HG03457 (cell line): ENCODE data around the gene RND1.

Experiments
- ATAC-seq: cut with Tn5 transposase; IDR thresholded peaks from one replicate; pipeline ENCODE4 v1.9.1; 2021; ENCODE audit warnings: moderate number of reproducible peaks; ENCODE audit not compliant: unreplicated experiment

The RND1 gene

GRCh38 chr12:48828841-48829575, 36.7 kb downstream of the RND1 start:
- ATAC-seq, result no peak

GRCh38 chr12:48828293-48828692, 37.4 kb downstream of the RND1 start:
- no peak for ATAC-seq

DNA sequence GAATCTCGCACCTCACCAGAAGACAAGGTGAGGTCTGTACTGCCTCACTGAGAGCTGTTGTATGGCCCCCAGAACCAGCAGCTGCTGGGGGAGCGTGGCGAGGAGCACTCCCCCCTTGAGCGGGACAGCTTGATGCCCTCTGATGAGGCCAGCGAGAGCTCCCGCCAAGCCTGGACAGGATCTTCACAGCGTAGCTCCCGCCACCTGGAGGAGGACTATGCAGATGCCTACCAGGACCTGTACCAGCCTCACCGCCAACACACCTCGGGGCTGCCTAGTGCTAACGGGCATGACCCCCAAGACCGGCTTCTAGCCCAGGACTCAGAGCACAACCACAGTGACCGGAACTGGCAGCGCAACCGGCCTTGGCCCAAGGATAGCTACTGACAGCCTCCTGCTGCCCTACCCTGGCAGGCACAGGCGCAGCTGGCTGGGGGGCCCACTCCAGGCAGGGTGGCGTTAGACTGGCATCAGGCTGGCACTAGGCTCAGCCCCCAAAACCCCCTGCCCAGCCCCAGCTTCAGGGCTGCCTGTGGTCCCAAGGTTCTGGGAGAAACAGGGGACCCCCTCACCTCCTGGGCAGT, 38.1 kb downstream of the RND1 start:
- ATAC-seq, result no peak

- no peak for ATAC-seq
These were observed 38.6 kb downstream of the RND1 start for GRCh38 chr12:48827026-48827425.

GRCh38 chr12:48826209-48826855, 39.3 kb downstream of the RND1 start:
- no peak for ATAC-seq

- no peak for ATAC-seq
These were observed 40.8 kb downstream of the RND1 start for GRCh38 chr12:48824905-48825304.

DNA sequence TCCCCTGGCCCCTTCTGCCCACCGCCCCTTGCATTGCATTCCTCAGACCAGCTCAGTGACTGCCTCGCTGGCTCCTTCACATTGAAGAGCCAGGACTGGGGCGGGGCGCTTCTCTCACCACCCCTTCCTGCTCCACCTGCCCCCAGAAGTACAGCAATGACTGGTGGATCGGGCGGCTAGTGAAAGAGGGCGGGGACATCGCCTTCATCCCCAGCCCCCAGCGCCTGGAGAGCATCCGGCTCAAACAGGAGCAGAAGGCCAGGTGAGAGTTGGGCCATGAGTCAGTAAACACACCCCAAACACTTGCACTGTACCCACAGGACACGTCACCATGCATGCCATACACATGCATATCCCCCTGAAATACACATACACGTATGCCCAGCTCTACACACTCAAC, 41.6 kb downstream of the RND1 start:
- no peak for ATAC-seq

- no peak for ATAC-seq
These were observed 42.4 kb downstream of the RND1 start for GRCh38 chr12:48823281-48823680.

- ATAC-seq, result no peak
These were observed 43.0 kb downstream of the RND1 start for GRCh38 chr12:48822711-48823110.

DNA sequence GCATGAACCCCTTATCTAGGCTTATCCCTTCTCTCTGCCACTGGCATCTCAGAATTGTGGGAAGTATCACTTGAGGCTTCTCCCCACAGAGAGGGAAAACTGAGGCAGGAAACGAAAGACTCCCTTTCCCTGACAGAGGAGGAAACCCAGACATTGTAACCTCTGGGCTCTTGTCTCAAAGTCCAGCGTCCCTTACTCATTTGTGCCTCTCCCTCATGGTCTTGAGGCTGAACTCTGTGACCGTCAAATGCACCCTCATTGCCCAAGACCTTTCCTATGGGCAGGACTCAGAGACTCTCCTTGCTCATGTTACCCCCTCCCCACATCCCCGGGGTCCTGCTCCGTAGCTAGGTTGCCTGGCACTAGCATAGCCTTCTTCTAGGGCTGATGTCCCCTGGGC, 43.5 kb downstream of the RND1 start:
- ATAC-seq, result no peak

DNA sequence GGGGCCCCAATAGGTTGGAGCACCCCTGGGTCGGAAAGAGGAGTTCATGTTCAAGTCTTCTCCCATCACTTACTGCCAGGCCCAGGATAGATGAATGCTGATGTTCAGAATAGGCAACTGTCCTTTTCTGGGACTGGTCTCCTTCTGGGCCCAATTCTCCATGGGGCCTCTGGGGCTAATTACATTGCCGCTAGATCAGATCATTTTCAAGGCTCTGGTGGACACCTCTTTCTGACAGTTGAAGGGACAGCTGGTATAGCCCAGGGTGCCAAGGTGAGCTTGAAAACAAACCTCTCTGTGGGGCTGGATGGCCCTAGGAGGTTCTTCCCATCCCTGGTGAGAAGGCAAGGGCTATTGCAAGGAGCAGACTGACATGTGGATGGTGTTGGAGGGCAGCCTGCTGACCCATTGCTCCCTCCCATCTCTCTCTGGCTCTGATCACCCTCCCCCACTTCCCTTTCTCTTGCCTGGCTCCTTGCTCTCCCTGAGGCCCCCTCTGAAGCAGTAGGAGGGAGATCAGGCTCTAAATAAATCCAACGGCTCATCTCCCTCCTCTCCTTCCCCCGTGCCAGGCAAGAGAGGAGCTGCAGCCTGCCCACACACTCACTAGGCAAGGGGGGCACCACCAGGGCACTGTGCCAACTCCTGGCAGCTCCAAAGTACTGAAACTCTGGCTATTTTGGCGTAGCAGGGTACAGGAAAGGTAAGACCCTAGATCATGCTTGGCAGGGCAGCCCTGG, 45.5 kb downstream of the RND1 start:
- ATAC-seq, result no peak

DNA sequence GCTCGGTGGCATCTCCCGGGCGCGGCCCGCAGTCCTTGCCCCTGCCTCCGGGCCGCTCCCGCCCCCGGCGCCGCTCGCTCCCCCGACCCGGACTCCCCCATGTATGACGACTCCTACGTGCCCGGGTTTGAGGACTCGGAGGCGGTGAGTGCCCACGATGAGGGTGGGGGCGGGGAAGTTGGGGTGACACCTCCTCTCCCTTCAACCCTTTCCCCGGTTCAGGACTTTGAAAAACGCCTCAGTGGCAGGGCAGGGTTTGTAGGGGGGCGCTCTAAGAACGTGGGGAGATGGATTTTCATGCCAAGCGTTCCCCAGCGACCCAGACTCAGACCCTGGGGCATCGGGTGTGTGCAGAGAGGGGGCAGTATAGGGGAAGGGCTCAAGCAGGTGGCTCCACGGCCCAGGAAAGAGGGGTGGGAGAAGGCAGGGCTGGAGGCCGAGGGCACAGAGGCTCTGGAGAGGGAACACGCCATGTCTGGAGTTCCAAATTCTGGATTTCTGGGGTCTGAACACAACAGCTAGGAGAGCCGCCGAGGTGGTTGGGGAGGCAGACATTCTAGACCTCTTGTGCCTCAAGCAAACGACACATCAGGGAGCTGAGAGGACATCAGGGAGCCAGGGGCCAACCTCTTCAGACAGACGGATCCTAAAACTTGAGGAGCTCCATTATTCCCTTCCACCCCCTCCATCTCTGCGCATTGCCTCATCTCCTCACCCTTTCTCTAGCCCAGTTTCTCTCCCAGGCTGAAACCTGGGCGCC, 46.7 kb downstream of the RND1 start:
- no peak for ATAC-seq

DNA sequence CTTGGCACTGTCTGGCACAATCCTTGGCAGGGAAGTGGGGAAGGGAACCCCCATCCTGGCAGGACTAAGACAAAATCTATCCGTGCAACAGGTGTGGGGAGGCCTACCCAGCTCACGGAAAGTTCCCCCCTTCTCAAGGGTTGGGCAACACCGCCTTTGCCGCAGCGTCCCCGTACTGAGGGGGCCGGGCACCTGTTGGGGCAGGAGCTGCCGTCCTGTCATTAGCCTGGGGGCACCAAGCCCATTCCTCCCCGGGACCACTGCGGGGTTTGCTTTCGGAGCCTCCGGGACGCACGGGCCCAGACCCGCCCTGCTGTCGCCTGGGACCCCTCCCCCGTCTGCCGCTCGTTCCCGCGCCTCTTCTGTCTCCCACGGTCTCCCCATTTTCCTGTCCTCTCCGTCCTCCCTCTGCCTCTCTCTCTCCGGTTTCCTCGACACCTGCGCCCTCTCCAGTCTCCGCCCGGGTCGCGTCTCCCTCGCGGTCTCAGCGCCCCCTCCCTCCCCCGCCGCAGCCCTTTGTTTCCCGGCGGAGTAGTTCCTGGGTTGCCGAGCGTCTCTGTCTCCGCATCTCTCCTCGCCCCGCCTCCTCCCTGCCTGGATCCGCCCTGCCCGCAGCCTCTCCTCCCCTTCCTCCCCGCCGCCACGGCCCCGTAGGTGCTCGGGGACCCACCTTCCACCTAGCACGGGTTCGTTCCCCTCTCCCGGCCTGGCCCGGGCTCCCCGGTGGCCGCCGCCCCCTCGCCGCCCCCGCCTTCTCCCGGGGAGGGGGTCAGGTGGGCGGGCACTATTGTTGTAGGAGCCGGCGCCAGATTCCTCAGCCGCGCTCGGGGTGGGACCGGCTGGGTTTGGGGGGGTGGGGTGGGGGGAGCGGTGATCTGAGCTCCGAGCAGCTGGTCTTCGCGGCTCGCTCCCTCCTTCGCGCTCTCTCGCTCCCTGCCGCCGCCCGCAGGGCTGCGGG, 47.5 kb downstream of the RND1 start, which contains the start of gene CACNB3:
CACNB3 (plus strand) TSS at position 624 of the 958 bp plus-strand sequence. CDS start 434 bp downstream, outside the sequence.
- no peak for ATAC-seq

DNA sequence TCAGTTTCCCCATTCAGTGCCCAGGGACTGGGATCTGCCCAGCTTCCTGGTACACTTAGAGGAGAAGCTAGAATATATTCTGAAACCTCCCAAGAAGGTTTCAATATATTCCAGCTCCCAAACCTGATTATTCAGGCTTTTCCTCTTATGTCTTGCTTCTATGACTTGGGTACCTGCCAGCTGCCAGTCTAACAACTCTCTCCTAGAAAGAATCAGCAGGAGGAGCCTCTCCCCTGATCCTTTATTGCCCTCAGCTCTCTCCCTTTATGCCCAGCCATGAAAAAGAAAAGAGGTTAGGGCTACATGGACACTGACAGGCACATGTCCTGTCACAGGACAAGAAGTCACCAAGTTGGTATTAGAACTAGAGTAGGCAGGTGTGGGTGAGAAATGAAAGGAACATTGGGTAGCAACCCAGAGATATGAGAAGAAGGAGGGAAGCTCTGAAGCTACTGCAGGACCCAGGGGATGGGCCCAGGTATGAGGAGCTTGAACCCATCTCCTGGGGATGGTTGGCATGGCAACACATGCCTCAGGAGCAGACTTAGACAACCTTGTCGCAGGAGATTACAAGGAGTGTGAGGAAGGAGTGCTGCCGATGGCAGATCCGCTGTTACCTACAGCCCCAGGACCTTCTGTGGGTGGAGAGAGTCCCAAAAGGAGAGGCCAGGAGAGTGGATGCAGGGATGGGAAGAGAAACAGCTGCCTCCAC, 49.4 kb downstream of the RND1 start:
- no peak for ATAC-seq

DNA sequence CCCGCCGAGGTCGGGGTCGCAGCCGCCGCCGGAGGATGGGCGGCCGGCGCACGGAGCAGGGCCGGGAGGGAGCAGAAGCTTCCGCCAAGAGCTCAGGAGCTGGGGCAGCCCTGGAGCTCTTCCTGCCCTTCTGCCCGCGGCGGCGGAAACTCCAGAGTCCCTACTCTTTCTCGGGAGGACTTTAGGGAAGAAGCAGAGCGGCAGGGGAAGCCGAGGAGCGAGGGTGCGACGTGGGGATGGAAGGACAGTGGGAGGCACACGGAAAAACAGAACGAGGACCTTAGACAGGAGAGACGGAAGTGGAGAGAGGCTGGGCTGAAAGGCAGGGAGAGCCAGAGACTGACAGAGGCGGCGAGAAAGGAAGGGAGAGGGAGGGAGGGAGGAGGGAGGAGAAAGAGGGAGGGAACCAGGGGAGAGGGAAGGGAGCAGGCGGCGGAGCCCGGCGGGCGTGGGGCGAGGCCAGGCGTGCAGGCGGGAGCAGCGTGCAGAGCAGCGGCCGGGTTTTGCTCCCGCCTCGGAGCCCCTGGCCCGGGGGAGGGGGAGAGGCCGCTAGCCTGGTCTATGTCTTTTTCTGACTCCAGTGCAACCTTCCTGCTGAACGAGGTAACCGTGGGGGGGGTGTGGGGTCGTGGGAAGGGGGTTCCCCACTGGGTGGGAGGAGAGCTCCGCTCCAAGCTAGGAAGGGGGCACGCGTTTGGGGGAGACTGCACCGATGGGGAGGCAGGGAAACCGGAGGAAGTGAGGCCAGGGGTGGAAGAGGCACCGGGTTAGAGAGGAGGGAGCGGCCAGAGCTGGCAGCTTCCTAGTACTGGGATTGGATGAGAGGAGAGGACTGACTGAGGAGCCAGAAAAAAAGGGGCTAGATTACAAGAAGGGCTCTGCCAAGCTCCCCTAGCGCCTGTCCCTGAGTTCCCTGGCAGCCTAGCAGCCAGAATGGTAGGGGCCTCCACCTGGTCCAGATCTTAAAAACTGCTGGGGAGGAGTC, 50.3 kb downstream of the RND1 start:
- peak; percentile 29 for ATAC-seq

DNA sequence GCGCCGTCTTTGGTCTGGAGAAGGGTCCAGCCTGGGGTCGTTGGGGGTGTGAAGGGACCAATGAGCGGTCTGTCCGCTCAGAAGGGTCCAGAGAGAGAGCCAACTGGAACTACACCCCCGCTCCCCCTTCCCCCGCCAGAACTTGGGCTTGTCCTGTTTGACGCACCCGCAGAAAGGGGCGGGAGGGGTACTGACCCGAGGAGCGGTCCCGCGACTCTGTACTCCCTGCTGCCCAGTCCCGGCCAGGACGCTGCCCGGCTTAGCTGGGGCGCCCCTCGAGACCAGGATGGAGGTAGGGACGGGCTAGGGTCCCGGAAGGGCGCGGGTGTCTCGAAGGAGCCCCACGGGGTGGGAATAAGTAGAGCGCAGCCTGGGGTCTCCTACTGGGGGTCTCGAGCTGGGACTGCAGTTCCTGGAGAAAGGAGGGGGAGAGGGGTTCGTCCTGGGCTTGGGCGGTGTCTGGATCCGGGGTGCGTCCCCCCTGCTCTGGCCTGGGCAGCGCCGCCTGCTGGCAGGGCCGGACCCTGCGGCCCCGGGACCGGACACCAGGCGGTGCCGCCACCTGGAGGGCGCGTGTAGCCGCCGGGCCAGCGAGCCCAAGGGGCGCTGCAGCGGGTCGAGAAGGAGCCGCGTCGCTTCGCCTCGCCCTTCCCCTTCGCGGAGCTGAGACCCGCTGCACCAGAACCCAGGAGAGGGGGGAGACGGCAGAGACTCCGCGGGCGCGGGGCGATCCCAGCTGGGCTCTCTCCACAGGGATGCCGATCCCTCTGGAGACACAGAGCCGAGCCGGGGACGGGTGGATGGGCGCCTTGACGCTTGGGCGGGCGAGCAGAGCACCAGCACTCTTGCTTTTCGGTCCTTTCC, 51.2 kb downstream of the RND1 start:
- ATAC-seq, result peak; percentile 74
